H1 (cell line): ENCODE measurements around the gene RBM47. TPM values are rescaled to one million over a fixed set of nuclear protein-coding genes. Genes with fewer than 3 reads are reported as not detected.

Experiments used
- CTCF ChIA-PET: fragments of 300-600 bp; sonication (Branson Sonifier 250); formaldehyde crosslinking; loops from one replicate; lab custom pipeline; 2021; ENCODE audit not compliant: partially characterized antibody; lab: Charles Lee
- POLR2A ChIA-PET: fragments of 300-600 bp; sonication (Branson Sonifier 250); formaldehyde crosslinking; loops from one replicate; lab custom pipeline; 2021; ENCODE audit warnings: inconsistent platforms; ENCODE audit not compliant: partially characterized antibody; lab: Charles Lee
- DNase-seq, 2 experiments: peaks; one replicate each; pipeline versions ENCODE4 v3.0.0 to v3.0.0-alpha.2; 2010 to 2022; ENCODE audit warnings: low spot score in 2 of 2, low read depth in 1 of 2, mixed read lengths in 1 of 2
- FAIRE-seq: peaks from 2 replicates; lab custom pipeline; 2011; peaks lifted over from hg19 to GRCh38; lab: Jason Lieb, UNC
- H2AFZ ChIP-seq: 2 replicates; pipeline ENCODE4 v1.8.1; 2012; ENCODE audit warnings: low read length, inconsistent platforms
- H2AK5ac ChIP-seq: 2 replicates; pipeline ENCODE4 v1.6.1; 2013; ENCODE audit warnings: low read depth, low read length
- H2BK120ac ChIP-seq: replicated peaks from 2 replicates; pipeline ENCODE3; 2013; ENCODE audit warnings: low read depth, low read length, inconsistent platforms
- H2BK12ac ChIP-seq: 2 replicates; pipeline ENCODE4 v1.6.1; 2013; ENCODE audit warnings: low read depth, low read length
- H2BK15ac ChIP-seq: 2 replicates; pipeline ENCODE4 v1.6.1; 2013; ENCODE audit warnings: low read length
- H2BK20ac ChIP-seq: 2 replicates; pipeline ENCODE4 v1.6.1; 2013; ENCODE audit warnings: low read length
- H2BK5ac ChIP-seq: 2 replicates; pipeline ENCODE4 v1.6.1; 2013; ENCODE audit warnings: low read depth, low read length
- H3K14ac ChIP-seq: 2 replicates; pipeline ENCODE4 v1.6.1; 2013; ENCODE audit warnings: inconsistent platforms; ENCODE audit not compliant: insufficient read length
- H3K18ac ChIP-seq: 2 replicates; pipeline ENCODE4 v1.6.1; 2013; ENCODE audit warnings: low read length; ENCODE audit errors: extremely low read depth
- H3K23ac ChIP-seq: 2 replicates; pipeline ENCODE4 v1.6.1; 2013; ENCODE audit warnings: inconsistent platforms; ENCODE audit not compliant: insufficient read length
- H3K23me2 ChIP-seq: 2 replicates; pipeline ENCODE4 v1.6.1; 2013; ENCODE audit warnings: low read depth, low read length
- H3K27ac ChIP-seq: 2 replicates; pipeline ENCODE4 v1.6.1; 2011; ENCODE audit warnings: low read depth, low read length, inconsistent platforms
- H3K27me3 ChIP-seq, 4 experiments: replicated peaks in 1 of 4; 1 replicate in 1 of 4; 2 replicates in 3 of 4; pipeline versions ENCODE4 v1.6.1 to v1.8.1; 2011 to 2013; ENCODE audit warnings: low read length in 3 of 4, mild to moderate bottlenecking in 3 of 4, inconsistent platforms in 2 of 4, mixed read lengths in 2 of 4, moderate library complexity in 1 of 4; ENCODE audit not compliant: control insufficient read depth in 3 of 4, insufficient read depth in 3 of 4; ENCODE audit errors: extremely low read depth in 1 of 4
- H3K36me3 ChIP-seq, 4 experiments: 2 replicates each; pipeline versions ENCODE4 v1.6.1 to v1.8.1; 2011 to 2013; ENCODE audit warnings: mild to moderate bottlenecking in 4 of 4, low read length in 3 of 4, moderate library complexity in 2 of 4, control low read depth in 1 of 4, inconsistent platforms in 1 of 4; ENCODE audit not compliant: insufficient read depth in 4 of 4, control insufficient read depth in 2 of 4
- H3K4ac ChIP-seq: replicated peaks from 2 replicates; pipeline ENCODE3; 2013; ENCODE audit warnings: low read length, low read depth, mixed read lengths, inconsistent platforms; ENCODE audit not compliant: insufficient read length
- H3K4me1 ChIP-seq, 4 experiments: replicated peaks in 1 of 4; 1 replicate in 1 of 4; 2 replicates in 3 of 4; pipeline versions ENCODE4 v1.6.1 to v1.8.1; 2011 to 2013; ENCODE audit warnings: low read length in 3 of 4, inconsistent platforms in 2 of 4, mixed read lengths in 1 of 4; ENCODE audit not compliant: insufficient read depth in 4 of 4, control insufficient read depth in 3 of 4
- H3K4me2 ChIP-seq, 2 experiments: 2 replicates each; pipeline versions ENCODE4 v1.6.1 to v1.8.1; 2011 to 2013; ENCODE audit warnings: low read depth in 2 of 2, low read length in 2 of 2, control low read depth in 1 of 2, inconsistent platforms in 1 of 2, mild to moderate bottlenecking in 1 of 2; ENCODE audit not compliant: insufficient read depth in 1 of 2
- H3K4me3 ChIP-seq, 4 experiments: fragments of 200-600, 300-600 bp in 1 of 4; sonication (generic), shearing (Covaris generic), sonication (Bioruptor Twin) in 1 of 4; 2 replicates each; pipeline versions ENCODE4 v1.5.1 to v1.8.1; 2011 to 2016; ENCODE audit warnings: low read length in 4 of 4, low read depth in 3 of 4, control low read depth in 2 of 4, inconsistent platforms in 2 of 4, mild to moderate bottlenecking in 2 of 4, mixed read lengths in 1 of 4, moderate library complexity in 1 of 4; ENCODE audit not compliant: insufficient read depth in 2 of 4; ENCODE audit errors: extremely low read depth in 1 of 4
- H3K56ac ChIP-seq: replicated peaks from 2 replicates; pipeline ENCODE3; 2013; ENCODE audit warnings: low read depth, mild to moderate bottlenecking, mixed read lengths, low read length, inconsistent platforms; ENCODE audit not compliant: insufficient read length
- H3K79me1 ChIP-seq: 2 replicates; pipeline ENCODE4 v1.6.1; 2013; ENCODE audit warnings: low read depth, low read length, control low read depth
- H3K79me2 ChIP-seq, 2 experiments: 2 replicates each; pipeline versions ENCODE4 v1.6.1 to v1.8.1; 2012 to 2013; ENCODE audit warnings: low read length in 2 of 2, mild to moderate bottlenecking in 2 of 2, inconsistent platforms in 1 of 2; ENCODE audit not compliant: insufficient read depth in 2 of 2, control insufficient read depth in 1 of 2
- H3K9ac ChIP-seq, 4 experiments: replicated peaks in 1 of 4; 1 replicate in 1 of 4; 2 replicates in 3 of 4; pipeline versions ENCODE4 v1.6.1 to v1.8.1; 2011 to 2013; ENCODE audit warnings: low read depth in 3 of 4, low read length in 3 of 4, control low read depth in 2 of 4, mild to moderate bottlenecking in 2 of 4, moderate library complexity in 2 of 4, inconsistent platforms in 1 of 4; ENCODE audit errors: extremely low read depth in 1 of 4
- H3K9me3 ChIP-seq, 2 experiments: 2 replicates each; pipeline versions ENCODE4 v1.6.1 to v1.8.1; 2012 to 2013; ENCODE audit warnings: mild to moderate bottlenecking in 2 of 2, moderate library complexity in 2 of 2, control low read depth in 1 of 2, inconsistent platforms in 1 of 2, low read depth in 1 of 2, low read length in 1 of 2, mixed read lengths in 1 of 2; ENCODE audit not compliant: insufficient read depth in 2 of 2
- H4K20me1 ChIP-seq, 2 experiments: replicated peaks in 1 of 2; 2 replicates each; pipeline versions ENCODE3 to v1.8.1; 2011 to 2013; ENCODE audit warnings: inconsistent platforms in 2 of 2, low read length in 2 of 2, mild to moderate bottlenecking in 1 of 2; ENCODE audit not compliant: insufficient read depth in 2 of 2, control insufficient read depth in 1 of 2
- H4K5ac ChIP-seq: 2 replicates; pipeline ENCODE4 v1.6.1; 2013; ENCODE audit warnings: low read length, low read depth, mixed read lengths, inconsistent platforms; ENCODE audit not compliant: insufficient read length
- H4K8ac ChIP-seq: 2 replicates; pipeline ENCODE4 v1.8.0; 2013; ENCODE audit warnings: mild to moderate bottlenecking, moderate library complexity, low read length, inconsistent platforms; ENCODE audit not compliant: insufficient read depth; ENCODE audit errors: extremely low read depth
- H4K91ac ChIP-seq: replicated peaks from 2 replicates; pipeline ENCODE3; 2013; ENCODE audit warnings: low read length, mixed read lengths, inconsistent platforms; ENCODE audit not compliant: insufficient read length
- CHD2 ChIP-seq: IDR thresholded peaks from 2 replicates; pipeline ENCODE4 v1.6.1; 2012; ENCODE audit warnings: low read length, improper control_type of control experiment
- EGR1 ChIP-seq: IDR thresholded peaks from 2 replicates; pipeline ENCODE4 v1.6.1; 2011; ENCODE audit warnings: low read depth, low read length, borderline replicate concordance
- EP300 ChIP-seq, 2 experiments: IDR thresholded peaks; 1 replicate in 1 of 2; 2 replicates in 1 of 2; pipeline ENCODE4 v1.6.1; 2011 to 2012; ENCODE audit warnings: low read depth in 2 of 2, low read length in 2 of 2, mild to moderate bottlenecking in 2 of 2, borderline replicate concordance in 1 of 2, inconsistent platforms in 1 of 2, moderate library complexity in 1 of 2
- JUND ChIP-seq: IDR thresholded peaks from 2 replicates; pipeline ENCODE4 v1.6.1; 2011; ENCODE audit warnings: mild to moderate bottlenecking, improper control_type of control experiment, low read length
- POU5F1 ChIP-seq: IDR thresholded peaks from 2 replicates; pipeline ENCODE4 v1.6.1; 2011; ENCODE audit warnings: low read depth, mild to moderate bottlenecking, low read length, moderate library complexity
- RBBP5 ChIP-seq: IDR thresholded peaks from 2 replicates; pipeline ENCODE4 v1.7.1; 2012; ENCODE audit warnings: low read depth, mild to moderate bottlenecking, inconsistent platforms, low read length, moderate library complexity, borderline replicate concordance
- SAP30 ChIP-seq: fragments of 300-600 bp; sonication (generic); IDR thresholded peaks from 2 replicates; pipeline ENCODE4 v1.7.1; 2012; ENCODE audit warnings: low read length, moderate library complexity, mild to moderate bottlenecking, inconsistent platforms; ENCODE audit not compliant: insufficient read depth, insufficient replicate concordance
- SP1 ChIP-seq: IDR thresholded peaks from 2 replicates; pipeline ENCODE4 v1.6.1; 2011; ENCODE audit warnings: low read depth, low read length
- SP2 ChIP-seq: IDR thresholded peaks from 2 replicates; pipeline ENCODE4 v1.6.1; 2012; ENCODE audit warnings: mild to moderate bottlenecking, low read length, inconsistent platforms
- SUZ12 ChIP-seq: fragments of 200-600 bp; sonication (generic); IDR thresholded peaks from 2 replicates; pipeline ENCODE4 v1.6.1; 2012; ENCODE audit warnings: mild to moderate bottlenecking, inconsistent platforms, low read length, moderate library complexity, mixed read lengths
- TAF7 ChIP-seq: optimal IDR thresholded peaks from 2 replicates; pipeline ENCODE3; 2011; ENCODE audit warnings: low read depth, mild to moderate bottlenecking, inconsistent platforms, low read length, moderate library complexity, borderline replicate concordance
- USF2 ChIP-seq: IDR thresholded peaks from 2 replicates; pipeline ENCODE4 v1.6.1; 2011; ENCODE audit warnings: low read length, improper control_type of control experiment
- WGBS, 2 experiments: shearing (Covaris generic) in 1 of 2; methylation state at CpG; one replicate each; pipeline versions ENCODE4 v1.1.6 to v1.1.7; 2013 to 2015; ENCODE audit warnings: low lambda C conversion rate in 2 of 2, mixed read lengths in 2 of 2, inconsistent platforms in 1 of 2, low coverage in 1 of 2, missing lambda C conversion rate in 1 of 2; ENCODE audit not compliant: insufficient replicate concordance in 2 of 2, insufficient coverage in 1 of 2, insufficient read length in 1 of 2; ENCODE audit errors: extremely low coverage in 1 of 2, missing lambda C conversion rate in 1 of 2; 5-methylcytosine and 5-hydroxymethylcytosine counted together
- polyA plus RNA-seq, 7 experiments: library from polyadenylated mRNA; depleted of rRNA in 3 of 7; stranded (reverse) in 5 of 7; unstranded in 2 of 7; fragments of >200 nt in 5 of 7; fragments of 200-250 nt in 2 of 7; gene quantifications; 1 replicate in 5 of 7; 2 replicates in 1 of 7; 4 replicates in 1 of 7; pipeline versions ENCODE4 v1.2.1 to v1.2.3, GENCODE V29; 2011 to 2013; ENCODE audit warnings: missing spikeins in 2 of 7, mixed read lengths in 2 of 7
- total RNA-seq: library from RNA; stranded (reverse); fragmentation: NEBNext Ultra II Directional; extraction: Animal tissue kit (Norgen Biotek cat#: 25700); gene quantifications from 2 replicates; pipeline ENCODE4 v1.2.1, GENCODE V29; 2021

RBM47 gene
- total and polyA plus RNA-seq, 2 of the 8 experiments (the other 6 are each of a cell fraction or from before 2014, with no cell fraction given) = 42.8 to 78.9 TPM

GRCh38 chr4:40438384-40439026 is 191.2 kb downstream of the RBM47 start:
- Histone ChIP-seq H3K79me1 (peaks cover 3% of the 10 kb centered on the region; the same call in 1 of the 2 replicates), H3K4me2 (no peak overlapping the region), H2BK15ac (no peak overlapping the region), H3K79me2 (no peaks in the 10 kb centered on the region), H2BK5ac (no peak overlapping the region), H3K4me1 (peaks cover 0 to 6% (median 4%) of the 10 kb centered on the region in 4 experiments; a peak in 5 of 7 replicates), H4K5ac (no peak overlapping the region), H3K23ac (no peak overlapping the region), H2BK12ac (no peak overlapping the region), H4K91ac (no peak overlapping the region), H3K18ac (no peak overlapping the region), H3K4ac (no peak overlapping the region), H3K27me3 (no peaks in the 10 kb centered on the region), H2AFZ (no peak overlapping the region), H4K8ac (peak overlapping the region; percentile 64; the same call in 1 of the 2 replicates), H3K9me3 (no peaks in the 10 kb centered on the region), H3K9ac (no peak overlapping the region), H2BK120ac (no peak overlapping the region), H3K56ac (no peak overlapping the region), H4K20me1 (no peaks in the 10 kb centered on the region), H3K36me3 (peaks cover 0 to 18% (median 7%) of the 10 kb centered on the region in 4 experiments; a peak in 5 of 8 replicates), H3K23me2 (no peaks in the 10 kb centered on the region; the same call in 1 of the 2 replicates), H3K4me3 (no peak overlapping the region), H3K27ac (no peak overlapping the region), H2AK5ac (no peak overlapping the region), H3K14ac (no peak overlapping the region), H2BK20ac (no peak overlapping the region)
- 96% methylated on average over 52 of the region's 64 CpGs; no CpG with 5 or more reads in 1 of the 2 experiments for WGBS, 2 experiments
- CTCF ChIA-PET = interaction anchor here (2.0 kb wide), 1 partner anchor 14 kb away, joined by 4 read pairs; no protein-coding TSS in a partner anchor
- no peak for FAIRE-seq
- POLR2A ChIA-PET = interaction anchor here (1.1 kb wide), 1 partner anchor 151 kb away, joined by 3 read pairs; no protein-coding TSS in a partner anchor
- DNase-seq = no peak
- TF ChIP-seq SAP30 (no peak), POU5F1 (no peak), SUZ12 (no peak), SP2 (no peak), JUND (no peak), SP1 (no peak), EP300 (IDR thresholded peaks at IDR 0.05; ENCODE audit: borderline replicate concordance in 1 of 2, low read depth in 2 of 2, low read length in 2 of 2) (no peak), EGR1 (no peak), TAF7 (no peak), RBBP5 (no peak), CHD2 (no peak), USF2 (no peak)
